HG02852 (cell line): Measurements from ENCODE around the gene PRPF19.

Experiments
- ATAC-seq: cut with Tn5 transposase; IDR thresholded peaks from one replicate; pipeline ENCODE4 v1.9.1; 2021; ENCODE audit warnings: mild to moderate bottlenecking, moderate library complexity; ENCODE audit not compliant: unreplicated experiment

Gene PRPF19

GRCh38 chr11:60862171-60862570, 44.2 kb downstream of the PRPF19 start:
- no peak for ATAC-seq

- ATAC-seq: no peak
These were observed 45.4 kb downstream of the PRPF19 start for GRCh38 chr11:60860943-60861342.

- no peak for ATAC-seq
These were observed 46.7 kb downstream of the PRPF19 start for GRCh38 chr11:60859616-60860250.

GRCh38 chr11:60858731-60859464, 47.5 kb downstream of the PRPF19 start:
- ATAC-seq: no peak

GRCh38 chr11:60858236-60858635, 48.1 kb downstream of the PRPF19 start:
- no peak for ATAC-seq

GRCh38 chr11:60857378-60858232, 48.8 kb downstream of the PRPF19 start:
- ATAC-seq: no peak

GRCh38 chr11:60855726-60856633, 50.4 kb downstream of the PRPF19 start, which contains the start of gene PTGDR2:
TSS of gene PTGDR2 (minus strand) at chr11:60855950. CDS start at chr11:60853722, 2,228 bp downstream.
- ATAC-seq: no peak

- no peak for ATAC-seq
These were observed 51.3 kb downstream of the PRPF19 start for GRCh38 chr11:60854847-60855725.

GRCh38 chr11:60854140-60854846, 52.1 kb downstream of the PRPF19 start:
- no peak for ATAC-seq

- no peak for ATAC-seq
These were observed 53.1 kb downstream of the PRPF19 start for GRCh38 chr11:60852982-60853950.

- no peak for ATAC-seq
These were observed 54.0 kb downstream of the PRPF19 start for GRCh38 chr11:60852117-60852981.

- ATAC-seq: no peak
These were observed 54.9 kb downstream of the PRPF19 start for GRCh38 chr11:60851327-60852104.

GRCh38 chr11:60849641-60850520, 56.5 kb downstream of the PRPF19 start:
- ATAC-seq: no peak

GRCh38 chr11:60848714-60849151, 57.7 kb downstream of the PRPF19 start:
- no peak for ATAC-seq

GRCh38 chr11:60847896-60848295, 58.5 kb downstream of the PRPF19 start:
- ATAC-seq: no peak
